ENCODE data around the gene GOLGA6B.
"Not testable (repeated sequence)": the region's sequence is repeated elsewhere in the genome, so short reads cannot be mapped to it uniquely, and the experiment has no call there.

- TF ChIP-seq, protein P1, sequence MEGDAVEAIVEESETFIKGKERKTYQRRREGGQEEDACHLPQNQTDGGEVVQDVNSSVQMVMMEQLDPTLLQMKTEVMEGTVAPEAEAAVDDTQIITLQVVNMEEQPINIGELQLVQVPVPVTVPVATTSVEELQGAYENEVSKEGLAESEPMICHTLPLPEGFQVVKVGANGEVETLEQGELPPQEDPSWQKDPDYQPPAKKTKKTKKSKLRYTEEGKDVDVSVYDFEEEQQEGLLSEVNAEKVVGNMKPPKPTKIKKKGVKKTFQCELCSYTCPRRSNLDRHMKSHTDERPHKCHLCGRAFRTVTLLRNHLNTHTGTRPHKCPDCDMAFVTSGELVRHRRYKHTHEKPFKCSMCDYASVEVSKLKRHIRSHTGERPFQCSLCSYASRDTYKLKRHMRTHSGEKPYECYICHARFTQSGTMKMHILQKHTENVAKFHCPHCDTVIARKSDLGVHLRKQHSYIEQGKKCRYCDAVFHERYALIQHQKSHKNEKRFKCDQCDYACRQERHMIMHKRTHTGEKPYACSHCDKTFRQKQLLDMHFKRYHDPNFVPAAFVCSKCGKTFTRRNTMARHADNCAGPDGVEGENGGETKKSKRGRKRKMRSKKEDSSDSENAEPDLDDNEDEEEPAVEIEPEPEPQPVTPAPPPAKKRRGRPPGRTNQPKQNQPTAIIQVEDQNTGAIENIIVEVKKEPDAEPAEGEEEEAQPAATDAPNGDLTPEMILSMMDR (IDR thresholded peaks at IDR 0.05): not testable (repeated sequence)
- not testable (repeated sequence) for TF ChIP-seq POLR2A (IDR thresholded peaks at IDR 0.05)
Measured at GRCh38 chr15:72648631-72649253, 5.8 kb upstream of the GOLGA6B start.

All from esophagus squamous epithelium (tissue), 4 donors.